Heart right ventricle (tissue), 16 donors: Measurements from ENCODE around the gene MTA2. TPM values are rescaled to one million over a fixed set of nuclear protein-coding genes. Genes with fewer than 3 reads are reported as not detected.

ENCODE experiments used
- ATAC-seq, 8 donors: fragments of 200-7000 bp; cut with Tn5 transposase; one replicate each; pipeline ENCODE4 v1.9.1; 2020; ENCODE audit warnings: mild to moderate bottlenecking in 8 of 8, moderate library complexity in 8 of 8, moderate number of reproducible peaks in 1 of 8
- DNase-seq, 2 donors: peaks; one replicate each; pipeline ENCODE4 v3.0.0-alpha.2; 2020
- H3K27ac ChIP-seq, 10 donors: fragments of 200-600 bp; sonication (generic) in 2 of 10; one replicate each; pipeline versions ENCODE4 v1.5.0 to v1.8.0; 2020 to 2022; ENCODE audit warnings: mild to moderate bottlenecking in 3 of 10
- H3K27me3 ChIP-seq, 7 donors: fragments of 200-600 bp; one replicate each; pipeline ENCODE4 v1.8.0; 2021 to 2022; ENCODE audit warnings: mild to moderate bottlenecking in 2 of 7
- H3K36me3 ChIP-seq, 9 donors: fragments of 200-600 bp; sonication (generic) in 1 of 9; one replicate each; pipeline versions ENCODE4 v1.5.0 to v1.8.0; 2020 to 2022; ENCODE audit warnings: mild to moderate bottlenecking in 2 of 9
- H3K4me1 ChIP-seq, 9 donors: fragments of 200-600 bp; sonication (generic) in 1 of 9; one replicate each; pipeline versions ENCODE4 v1.5.0 to v1.8.0; 2020 to 2022; ENCODE audit warnings: mild to moderate bottlenecking in 4 of 9
- H3K4me3 ChIP-seq, 10 donors: fragments of 200-600 bp; sonication (generic) in 2 of 10; one replicate each; pipeline versions ENCODE4 v1.5.0 to v1.8.0; 2020 to 2022; ENCODE audit warnings: mild to moderate bottlenecking in 7 of 10, moderate library complexity in 2 of 10
- H3K9me3 ChIP-seq, 11 donors: fragments of 200-600 bp in 10 of 11; sonication (generic) in 2 of 11; one replicate each; pipeline versions ENCODE4 v1.5.0 to v1.8.0; 2013 to 2022; ENCODE audit warnings: mild to moderate bottlenecking in 2 of 11, control low read depth in 1 of 11, moderate library complexity in 1 of 11
- CTCF ChIP-seq, 9 donors: fragments of 200-600 bp; sonication (generic) in 2 of 9; IDR thresholded peaks; one replicate each; pipeline versions ENCODE4 v1.5.0 to v1.8.0; 2021 to 2022; ENCODE audit warnings: antibody characterized with exemption in 9 of 9, mild to moderate bottlenecking in 5 of 9, moderate library complexity in 1 of 9
- WGBS, 2 donors: extraction: QIAGEN DNeasy Blood & Tissue Kit; methylation state at CpG; one replicate each; pipeline ENCODE4 v1.1.7; 2013; ENCODE audit warnings: inconsistent platforms in 1 of 2; 5-methylcytosine and 5-hydroxymethylcytosine counted together
- intact Hi-C, 10 donors: fragments of 100-400 bp; cut with DNase I; formaldehyde crosslinking; loops; one replicate each; pipeline versions ENCODE4 v1.11.1 to v1.14.2; 2022
- polyA plus RNA-seq, 2 donors: library from polyadenylated mRNA; stranded (reverse); fragments of 200-250 nt; gene quantifications; one replicate each; pipeline ENCODE4 v1.2.3, GENCODE V29; 2013
- total RNA-seq, 10 donors: library from RNA; stranded (reverse); fragmentation: NEBNext Ultra II Directional in 3 of 10; extraction: Animal tissue kit (Norgen Biotek cat#: 25700) in 3 of 10; gene quantifications; one replicate each; pipeline versions ENCODE4 v1.2.1 to v1.2.4, GENCODE V29; 2021 to 2023
- donor health status: Arrhythmogenic right ventricular cardiomyopathy.
- donor health status: ischemic (EF 13 %, LVEDD 7.1; RV severe dilation, severe dysfunction).
- donor health status: healthy with polysubstance abuse.
- donor health status: DM: no; HTN: yes; CAD: no.
- donor health status: DM: no; HTN: no; CAD: no.
- donor health status: ischemic (EF 25% LVEDD 6.9; RV normal size, moderate dysfunction).
- donor health status: ischemic (EF 25% LVEDD 5.7; RV mildly dilated, moderate dysfunction).
- donor health status: healthy.
- donor health status: DM: yes; HTN: yes; CAD: no.
- donor health status: Ischemic cardiomyopathy.
- donor health status: ischemic (EF 35%, LVEDD 5.7; RV mildly dilated, moderate dysfunction).
- donor health status: nonischemic (EF 11% LVEDD 7.7; RV severe dilation, severe dysfunction).
- donor health status: DM: yes; HTN: yes; CAD: no.
- donor health status: PGD.
- donor health status: ischemic (EF 29% LVEDD 5.4; RV normal size, mild dysfunction).
- donor health status: nonischemic (EF 23%, LVEDD 6.1; RV moderate dilation, normal function).

Gene MTA2
- total and polyA plus RNA-seq, 12 donors, result 22.1 to 45.3 (median 29.8) TPM

GRCh38 chr11:62548545-62549335, 52.9 kb downstream of the MTA2 start:
- Histone ChIP-seq H3K4me3 (peak overlapping the region in 1 of 10 donors; percentile 4), H3K4me1 (peaks cover 21 to 81% (median 66%) of the 10 kb centered on the region in 9 donors), H3K27ac (peak overlapping the region in 9 of 10 donors; percentile 98 to 100 (median 99)), H3K36me3 (no peaks in the 10 kb centered on the region), H3K9me3 (no peaks in the 10 kb centered on the region), H3K27me3 (peaks cover 0 to 6% (median 0%) of the 10 kb centered on the region in 7 donors)
- no peak for TF ChIP-seq CTCF (IDR thresholded peaks at IDR 0.05)
- peak in 1 of 2 donors; percentile 71 for DNase-seq
- intact Hi-C loops, result loop anchor here in 3 of 10 donors (5.0 to 10.0 kb wide), 2 partner anchors 44 to 154 kb away; partner anchors contain the start of gene TUT1 (in 1 of the 3)
- ATAC-seq, result no peak
- WGBS, 2 donors, result 49 to 52% methylated on average over 17 of the region's 17 CpGs

- WGBS, 2 donors, result 28 to 39% methylated on average over 8 of the region's 8 CpGs
- peak in 6 of 8 donors; percentile 2 to 45 (median 20) for ATAC-seq
- H3K4me3 ChIP-seq, result peak overlapping the region; percentile 72 to 100 (median 99)
- intact Hi-C loops, result loop anchor here in 3 of 10 donors (5.0 to 10.0 kb wide), 2 partner anchors 45 to 153 kb away; partner anchors contain the start of gene TUT1 (in 1 of the 3)
- H3K27ac ChIP-seq, result peak overlapping the region; percentile 98 to 100 (median 100)
- peak; percentile 62 to 72 for DNase-seq
- H3K9me3 ChIP-seq, result no peaks in the 10 kb centered on the region
- H3K4me1 ChIP-seq, result peaks cover 26 to 81% (median 66%) of the 10 kb centered on the region in 9 donors
- peaks cover 0 to 6% (median 0%) of the 10 kb centered on the region in 7 donors for H3K27me3 ChIP-seq
- TF ChIP-seq CTCF (IDR thresholded peaks at IDR 0.05), result no peak
- H3K36me3 ChIP-seq, result no peaks in the 10 kb centered on the region
Measured at GRCh38 chr11:62547691-62548281, 53.9 kb downstream of the MTA2 start.

- Histone ChIP-seq H3K4me1 (peaks cover 27 to 80% (median 66%) of the 10 kb centered on the region in 9 donors), H3K4me3 (peak overlapping the region; percentile 72 to 100 (median 99)), H3K9me3 (no peaks in the 10 kb centered on the region), H3K27me3 (peaks cover 0 to 6% (median 0%) of the 10 kb centered on the region in 7 donors), H3K36me3 (no peaks in the 10 kb centered on the region), H3K27ac (peak overlapping the region; percentile 98 to 100 (median 100))
- DNase-seq (peak in 1 of 2 donors; percentile 39), ATAC-seq (peak in 1 of 8 donors; percentile 0)
- intact Hi-C loops, result loop anchor here in 4 of 10 donors (1.0 to 10.0 kb wide), 4 partner anchors 39 to 152 kb away; partner anchors contain the start of gene TUT1 (in 2 of the 4)
- TF ChIP-seq CTCF (IDR thresholded peaks at IDR 0.05), result no peak
- WGBS, 2 donors, result 2% methylated on average over 37 to 40 of the region's 40 CpGs
Measured at GRCh38 chr11:62546929-62547625, 54.6 kb downstream of the MTA2 start.
